ENCODE measurements around the gene RHPN2.

The RHPN2 gene

GRCh38 chr19:33064792-33065550 is at the start of gene RHPN2:
TSS of gene RHPN2 (minus strand) at chr19:33064888. CDS start at chr19:33064852, 36 bp downstream.
- FAIRE-seq: no peak

- FAIRE-seq: no peak
Measured at GRCh38 chr19:33114312-33114711, 49.6 kb upstream of the RHPN2 start.

GRCh38 chr19:33111587-33111986 is 46.9 kb upstream of the RHPN2 start:
- no peak for FAIRE-seq

GRCh38 chr19:33110137-33110910 is 45.6 kb upstream of the RHPN2 start:
- FAIRE-seq: no peak

GRCh38 chr19:33108161-33108560 is 43.5 kb upstream of the RHPN2 start:
- FAIRE-seq: no peak

- FAIRE-seq: no peak
Measured at GRCh38 chr19:33102893-33103292, 38.2 kb upstream of the RHPN2 start.

- FAIRE-seq: no peak
Measured at GRCh38 chr19:33100894-33101644, 36.4 kb upstream of the RHPN2 start.

GRCh38 chr19:33098055-33098534 is 33.4 kb upstream of the RHPN2 start:
- no peak for FAIRE-seq

- FAIRE-seq: no peak
Measured at GRCh38 chr19:33096005-33096404, 31.3 kb upstream of the RHPN2 start.

GRCh38 chr19:33094436-33095067 is 29.9 kb upstream of the RHPN2 start:
- FAIRE-seq: no peak

- no peak for FAIRE-seq
Measured at GRCh38 chr19:33093420-33094210, 28.9 kb upstream of the RHPN2 start.

- no peak for FAIRE-seq
Measured at GRCh38 chr19:33090179-33090578, 25.5 kb upstream of the RHPN2 start.

GRCh38 chr19:33089010-33089409 is 24.3 kb upstream of the RHPN2 start:
- no peak for FAIRE-seq

- FAIRE-seq: no peak
Measured at GRCh38 chr19:33086955-33087354, 22.3 kb upstream of the RHPN2 start.

- no peak for FAIRE-seq
Measured at GRCh38 chr19:33085570-33086128, 21.0 kb upstream of the RHPN2 start.

GRCh38 chr19:33080761-33081681 is 16.3 kb upstream of the RHPN2 start, which contains the start of gene GPATCH1:
TSS of gene GPATCH1 (plus strand) at chr19:33081181. CDS start at chr19:33081194, 13 bp downstream.
- FAIRE-seq: no peak

- no peak for FAIRE-seq
Measured at GRCh38 chr19:33075519-33075918, 10.8 kb upstream of the RHPN2 start.

GRCh38 chr19:33071887-33072286 is 7.2 kb upstream of the RHPN2 start:
- FAIRE-seq: no peak

- FAIRE-seq: no peak
Measured at GRCh38 chr19:33067121-33067520, 2.4 kb upstream of the RHPN2 start.

GRCh38 chr19:33066543-33066942 is 1.9 kb upstream of the RHPN2 start:
- no peak for FAIRE-seq

- no peak for FAIRE-seq
Measured at GRCh38 chr19:33064458-33064791, 263 bp downstream of the RHPN2 start.
